ENCODE measurements around the gene CHAT.

- no peak for TF ChIP-seq CTCF (IDR thresholded peaks at IDR 0.05; ENCODE audit: low read depth, low read length)
- TF ChIP-seq EZH2phosphoT487 (IDR thresholded peaks at IDR 0.05; ENCODE audit: low read depth), result no peak
Observed at GRCh38 chr10:49612513-49613164, 1.2 kb upstream of the CHAT start.
